HG02678 (cell line): ENCODE measurements around the gene SRF.

ENCODE experiments used
- ATAC-seq: cut with Tn5 transposase; IDR thresholded peaks from one replicate; pipeline ENCODE4 v1.9.1; 2021; ENCODE audit warnings: mild to moderate bottlenecking, moderate library complexity; ENCODE audit not compliant: unreplicated experiment

Gene SRF

GRCh38 chr6:43146709-43147688 is 24.1 kb upstream of the SRF start:
- ATAC-seq: no peak

DNA sequence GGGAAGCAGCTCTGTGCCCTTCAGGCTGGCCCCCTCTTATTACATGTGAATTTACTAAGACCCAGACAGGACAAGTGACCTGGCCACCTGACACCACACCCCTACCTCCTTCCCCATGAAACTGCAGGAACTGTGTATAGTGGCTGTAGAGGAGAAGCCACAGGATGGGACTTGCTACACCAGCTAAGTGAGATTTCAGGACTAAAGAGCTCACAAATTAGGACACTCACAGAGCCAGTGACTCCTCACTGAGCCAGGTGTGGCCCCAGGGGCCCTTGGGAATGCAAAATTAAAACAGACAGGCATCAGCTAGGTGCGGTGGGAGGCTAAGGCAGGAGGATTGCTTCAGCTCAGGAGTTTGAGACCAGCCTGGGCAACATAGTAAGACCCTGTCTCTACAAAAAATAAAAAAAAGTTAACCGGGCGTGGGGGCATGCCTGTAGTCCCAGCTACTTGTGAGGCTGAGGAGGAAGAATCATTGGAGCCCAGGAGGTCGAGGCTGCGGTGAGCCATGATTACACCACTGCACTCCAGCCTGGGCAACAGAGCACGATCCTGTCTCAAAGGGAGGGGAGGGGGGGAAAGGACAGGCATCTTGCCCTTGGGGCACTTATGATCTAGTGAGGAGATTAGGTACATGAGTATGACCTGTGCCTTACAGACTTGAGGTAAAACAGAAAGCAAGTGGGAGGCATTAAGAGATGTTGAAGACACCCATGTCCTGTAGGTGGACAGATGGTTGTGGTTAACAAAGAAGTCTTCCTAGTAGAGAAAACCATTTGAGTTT is 23.2 kb upstream of the SRF start:
- ATAC-seq: no peak

DNA sequence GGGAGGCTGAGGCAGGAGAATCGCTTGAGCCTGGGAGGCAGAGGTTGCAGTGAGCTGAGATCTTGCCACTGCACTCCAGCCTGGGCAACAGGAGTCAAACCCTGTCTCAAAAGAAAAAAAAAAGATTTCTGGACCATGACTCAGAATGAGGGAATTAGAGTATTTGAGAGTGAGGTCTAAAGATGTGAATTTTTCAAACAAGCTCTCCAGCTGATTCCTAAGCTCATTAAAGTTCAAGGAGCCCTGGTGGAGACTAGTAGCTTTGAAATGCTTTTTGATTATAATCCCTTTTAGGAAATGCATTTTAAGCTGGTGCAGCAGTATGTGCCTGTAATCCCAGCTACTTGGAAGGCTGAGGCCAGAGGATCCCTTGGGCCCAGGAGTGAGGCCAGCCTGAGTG is 21.8 kb upstream of the SRF start:
- ATAC-seq: no peak

GRCh38 chr6:43150051-43150751 is 20.9 kb upstream of the SRF start:
- no peak for ATAC-seq

GRCh38 chr6:43159599-43159998 is 11.5 kb upstream of the SRF start:
- no peak for ATAC-seq

- ATAC-seq: no peak
Observed at GRCh38 chr6:43163899-43164298, 7.2 kb upstream of the SRF start.

DNA sequence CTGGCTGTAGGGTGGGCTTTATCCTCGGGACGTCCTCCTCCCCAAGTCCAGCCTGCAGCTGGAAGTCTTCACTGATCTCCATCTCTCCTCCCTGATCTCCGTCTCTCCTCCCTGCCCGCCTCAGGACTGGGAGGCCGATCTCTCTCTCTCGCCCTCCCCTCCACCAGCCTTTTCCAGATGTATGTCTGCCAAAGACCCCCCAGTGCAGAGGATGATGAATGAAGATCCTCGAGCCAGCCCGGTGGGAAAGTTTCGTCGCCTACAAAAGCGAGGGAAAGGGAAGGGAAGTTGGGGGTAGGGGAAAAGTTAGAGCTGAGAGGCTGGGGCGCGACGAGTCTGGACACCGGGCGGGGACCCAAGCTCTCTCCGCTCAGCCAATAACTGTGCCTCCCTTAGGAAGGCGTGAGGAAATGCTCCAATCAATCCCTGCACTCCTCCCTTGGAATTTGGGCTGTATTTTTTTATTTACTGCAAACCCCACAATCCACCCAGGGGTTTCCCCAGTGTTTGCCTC is 595 bp upstream of the SRF start:
- ATAC-seq: no peak

GRCh38 chr6:43171707-43172103 is 636 bp downstream of the SRF start:
- ATAC-seq: peak; percentile 1

DNA sequence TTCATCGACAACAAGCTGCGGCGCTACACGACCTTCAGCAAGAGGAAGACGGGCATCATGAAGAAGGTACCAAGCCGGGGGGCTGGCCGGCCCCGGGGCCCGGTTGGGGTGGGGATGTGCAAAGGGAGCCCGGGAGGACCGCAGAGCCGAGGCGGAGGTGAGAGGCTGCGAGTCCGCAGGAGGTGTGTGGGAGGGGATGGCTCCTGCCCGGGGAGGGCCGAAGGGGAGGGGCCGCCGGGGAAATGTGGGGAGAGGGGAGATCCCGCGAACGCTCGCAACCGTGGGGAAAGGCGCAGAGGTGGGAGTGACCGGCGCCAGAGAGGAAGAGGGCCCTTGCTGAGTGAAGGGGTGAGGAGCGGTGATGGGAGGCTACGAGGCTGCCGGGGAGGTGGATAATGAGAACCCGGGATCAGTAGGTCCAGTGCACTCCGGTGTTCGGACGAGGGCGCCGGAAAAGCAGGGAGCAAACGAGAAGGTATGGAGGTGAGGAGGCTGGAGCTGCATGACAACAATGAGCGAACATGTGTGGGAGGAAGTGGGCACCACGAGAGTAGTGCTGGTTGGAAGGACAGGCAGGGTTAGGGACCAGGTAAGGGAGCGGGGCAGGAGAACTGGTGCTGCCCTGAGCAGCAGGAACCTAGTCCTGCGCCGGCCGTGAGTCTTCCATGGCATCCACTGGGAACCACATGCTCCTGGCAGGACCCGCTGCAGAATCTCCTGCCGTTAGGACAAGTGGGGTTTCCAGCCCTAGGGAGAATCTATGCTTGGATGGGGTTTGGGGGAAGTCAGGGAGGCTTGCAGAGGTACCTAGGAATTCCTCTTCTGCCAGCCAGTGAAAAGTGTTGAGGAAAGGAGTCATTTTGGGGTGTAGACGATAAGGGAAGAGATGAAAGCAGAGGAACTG is 1.3 kb downstream of the SRF start:
- ATAC-seq: no peak

DNA sequence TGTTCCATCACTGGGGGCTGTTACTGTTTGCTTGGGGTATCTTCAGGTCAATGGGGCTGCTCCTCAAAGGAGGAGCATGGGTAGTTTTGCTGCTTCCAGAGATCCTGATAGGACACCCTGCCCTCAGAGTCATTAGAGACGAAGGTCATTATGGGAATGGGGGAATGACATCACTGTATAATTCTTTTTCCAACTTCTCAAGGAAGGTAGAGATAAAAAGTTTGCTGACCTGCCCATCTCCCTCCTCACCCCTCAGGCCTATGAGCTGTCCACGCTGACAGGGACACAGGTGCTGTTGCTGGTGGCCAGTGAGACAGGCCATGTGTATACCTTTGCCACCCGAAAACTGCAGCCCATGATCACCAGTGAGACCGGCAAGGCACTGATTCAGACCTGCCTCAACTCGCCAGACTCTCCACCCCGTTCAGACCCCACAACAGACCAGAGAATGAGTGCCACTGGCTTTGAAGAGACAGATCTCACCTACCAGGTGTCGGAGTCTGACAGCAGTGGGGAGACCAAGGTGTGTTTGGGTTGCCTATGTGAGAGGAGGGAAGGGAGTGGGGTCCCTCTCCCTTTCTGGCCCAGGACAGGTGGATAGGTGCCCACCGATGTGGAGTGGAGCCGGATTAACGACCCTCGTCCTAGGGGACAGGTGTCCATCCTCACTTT is 2.7 kb downstream of the SRF start:
- ATAC-seq: no peak

- peak; percentile 68 for ATAC-seq
Observed at GRCh38 chr6:43174263-43175112, 3.4 kb downstream of the SRF start.

DNA sequence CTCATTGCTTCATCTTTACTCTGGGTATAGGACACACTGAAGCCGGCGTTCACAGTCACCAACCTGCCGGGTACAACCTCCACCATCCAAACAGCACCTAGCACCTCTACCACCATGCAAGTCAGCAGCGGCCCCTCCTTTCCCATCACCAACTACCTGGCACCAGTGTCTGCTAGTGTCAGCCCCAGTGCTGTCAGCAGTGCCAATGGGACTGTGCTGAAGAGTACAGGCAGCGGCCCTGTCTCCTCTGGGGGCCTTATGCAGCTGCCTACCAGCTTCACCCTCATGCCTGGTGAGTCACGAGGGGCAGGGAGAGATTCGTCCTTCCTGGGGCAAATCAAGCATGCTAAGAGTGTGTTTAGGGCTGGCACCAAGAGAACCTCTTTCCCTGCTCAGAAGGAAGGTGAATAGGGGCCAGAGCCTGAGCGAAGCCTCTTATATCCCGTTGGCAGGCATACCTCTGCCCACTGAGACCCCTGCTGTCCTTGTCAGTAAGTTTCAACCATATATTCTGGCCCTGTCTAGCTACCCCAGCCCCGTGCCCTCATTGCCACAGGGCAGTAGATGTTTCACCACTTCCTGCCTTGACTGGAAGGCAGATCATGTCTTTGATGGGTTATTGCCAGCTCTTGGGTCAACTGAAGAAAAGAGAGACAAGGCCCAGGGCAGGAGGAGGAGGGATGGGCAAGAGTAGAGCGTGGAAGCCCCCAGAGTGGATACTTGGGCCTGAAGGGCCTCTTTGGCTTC is 4.8 kb downstream of the SRF start:
- ATAC-seq: no peak

DNA sequence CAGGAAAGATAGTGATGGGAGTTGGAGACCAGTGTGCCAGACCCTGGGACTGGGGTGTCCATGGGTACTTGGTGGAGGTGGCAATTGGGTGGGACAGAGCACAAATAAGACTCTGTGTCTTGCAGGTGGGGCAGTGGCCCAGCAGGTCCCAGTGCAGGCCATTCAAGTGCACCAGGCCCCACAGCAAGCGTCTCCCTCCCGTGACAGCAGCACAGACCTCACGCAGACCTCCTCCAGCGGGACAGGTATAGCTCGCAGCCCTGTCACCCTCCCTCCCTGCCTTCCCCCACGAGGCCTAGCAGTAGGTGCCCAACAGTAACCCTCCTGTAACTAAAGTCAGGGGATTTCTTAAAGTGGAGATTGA is 5.3 kb downstream of the SRF start:
- no peak for ATAC-seq

- ATAC-seq: no peak
Observed at GRCh38 chr6:43178150-43178549, 7.1 kb downstream of the SRF start.

GRCh38 chr6:43178951-43179830 is 8.1 kb downstream of the SRF start:
- ATAC-seq: no peak

GRCh38 chr6:43180058-43180457 is 9.0 kb downstream of the SRF start:
- no peak for ATAC-seq

DNA sequence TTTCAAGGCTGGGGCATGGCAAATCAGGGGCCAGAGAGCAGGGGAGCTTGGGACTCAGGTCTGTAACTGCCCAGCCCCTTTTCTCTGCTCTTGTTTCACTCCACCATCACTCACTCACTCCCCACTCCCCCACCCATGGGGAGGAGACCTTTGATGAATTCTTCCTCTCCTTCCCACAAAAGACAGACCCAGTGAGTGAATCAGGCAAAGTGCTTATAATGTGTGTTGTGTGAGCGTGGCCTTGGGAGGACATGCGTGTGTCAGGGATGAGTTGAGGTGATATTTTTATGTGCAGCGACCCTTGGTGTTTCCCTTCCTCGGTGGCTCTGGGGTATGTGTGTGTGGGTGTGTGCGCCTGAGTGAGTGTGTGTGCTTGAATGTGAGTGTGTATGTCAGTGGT is 9.9 kb downstream of the SRF start:
- no peak for ATAC-seq
